LNCaP clone FGC (cell line): ENCODE results near the gene RGS13.

Experiments
- DNase-seq: peaks from one replicate; pipeline ENCODE4 v3.0.0-alpha.2; 2011; ENCODE audit warnings: low read depth
- H3K4me3 ChIP-seq: 2 replicates; pipeline ENCODE4 v1.5.1; 2011; ENCODE audit warnings: mild to moderate bottlenecking, low read depth, low read length, control low read depth
- TF ChIP-seq, protein P1 (sequence below): IDR thresholded peaks from 2 replicates; pipeline ENCODE4 v1.5.1; 2012; ENCODE audit warnings: mild to moderate bottlenecking; ENCODE audit not compliant: control insufficient read depth, insufficient read depth; ENCODE audit errors: extremely low read depth

Gene RGS13

GRCh38 chr1:192632188-192632587, 3.8 kb upstream of the RGS13 start:
- no peak for DNase-seq
- H3K4me3 ChIP-seq, result no peak overlapping the region

GRCh38 chr1:192632641-192633532, 3.1 kb upstream of the RGS13 start:
- no peak for DNase-seq
- TF ChIP-seq, protein P1, sequence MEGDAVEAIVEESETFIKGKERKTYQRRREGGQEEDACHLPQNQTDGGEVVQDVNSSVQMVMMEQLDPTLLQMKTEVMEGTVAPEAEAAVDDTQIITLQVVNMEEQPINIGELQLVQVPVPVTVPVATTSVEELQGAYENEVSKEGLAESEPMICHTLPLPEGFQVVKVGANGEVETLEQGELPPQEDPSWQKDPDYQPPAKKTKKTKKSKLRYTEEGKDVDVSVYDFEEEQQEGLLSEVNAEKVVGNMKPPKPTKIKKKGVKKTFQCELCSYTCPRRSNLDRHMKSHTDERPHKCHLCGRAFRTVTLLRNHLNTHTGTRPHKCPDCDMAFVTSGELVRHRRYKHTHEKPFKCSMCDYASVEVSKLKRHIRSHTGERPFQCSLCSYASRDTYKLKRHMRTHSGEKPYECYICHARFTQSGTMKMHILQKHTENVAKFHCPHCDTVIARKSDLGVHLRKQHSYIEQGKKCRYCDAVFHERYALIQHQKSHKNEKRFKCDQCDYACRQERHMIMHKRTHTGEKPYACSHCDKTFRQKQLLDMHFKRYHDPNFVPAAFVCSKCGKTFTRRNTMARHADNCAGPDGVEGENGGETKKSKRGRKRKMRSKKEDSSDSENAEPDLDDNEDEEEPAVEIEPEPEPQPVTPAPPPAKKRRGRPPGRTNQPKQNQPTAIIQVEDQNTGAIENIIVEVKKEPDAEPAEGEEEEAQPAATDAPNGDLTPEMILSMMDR, result no peak
- no peak overlapping the region for H3K4me3 ChIP-seq

More at GRCh38 chr1:192632188-192632587, 3.8 kb upstream of the RGS13 start:
- TF ChIP-seq, protein P1, result no peak

DNA sequence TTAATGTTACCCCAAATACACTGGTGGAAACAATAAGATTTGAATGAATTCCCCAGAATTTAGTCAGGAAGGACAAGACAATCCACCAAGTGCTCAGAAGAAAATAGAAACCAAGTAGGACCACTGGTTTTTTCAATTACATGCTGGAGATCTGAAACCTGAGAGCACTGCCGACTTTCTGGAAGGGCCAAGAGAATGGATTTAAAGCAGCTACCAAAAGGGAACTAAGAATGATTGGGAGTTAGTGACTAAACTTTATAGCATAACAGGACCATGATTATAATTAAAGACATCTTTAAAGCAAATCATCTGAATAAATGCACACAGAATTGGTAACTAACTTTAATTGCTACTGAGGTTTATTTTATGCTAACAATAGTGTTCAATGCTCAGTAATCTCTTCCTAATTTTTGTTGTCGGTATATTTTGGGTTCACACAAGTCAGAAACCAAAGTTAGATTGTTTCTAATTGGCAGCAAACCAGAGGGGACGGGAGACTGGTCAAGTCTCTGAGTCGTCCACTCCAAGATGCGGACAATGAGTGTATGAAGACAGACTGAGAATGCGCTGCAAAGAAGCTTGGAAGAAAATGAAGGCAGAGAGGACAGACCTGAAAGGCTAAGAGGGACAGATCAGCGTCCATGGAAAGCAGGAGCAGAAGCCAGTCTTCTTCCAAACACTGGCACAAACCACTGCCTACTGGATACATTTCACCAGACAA, 2.3 kb upstream of the RGS13 start:
- H3K4me3 ChIP-seq, result no peak overlapping the region
- no peak for DNase-seq
- TF ChIP-seq, protein P1, result no peak

GRCh38 chr1:192635041-192635440, 906 bp upstream of the RGS13 start:
- no peak for DNase-seq
- no peak overlapping the region for H3K4me3 ChIP-seq
- TF ChIP-seq, protein P1, result no peak

GRCh38 chr1:192639607-192640368, 3.8 kb downstream of the RGS13 start:
- DNase-seq, result no peak
- TF ChIP-seq, protein P1, result no peak
- H3K4me3 ChIP-seq, result no peak overlapping the region

GRCh38 chr1:192652159-192652558, 16.2 kb downstream of the RGS13 start:
- no peak for DNase-seq
- TF ChIP-seq, protein P1, result no peak
- no peak overlapping the region for H3K4me3 ChIP-seq
